HG03571 (cell line): ENCODE results near the gene METTL9.
"Not testable (repeated sequence)": the region's sequence is repeated elsewhere in the genome, so short reads cannot be mapped to it uniquely, and the experiment has no call there.

Source experiments
- ATAC-seq: cut with Tn5 transposase; IDR thresholded peaks from one replicate; pipeline ENCODE4 v1.9.1; 2021; ENCODE audit not compliant: unreplicated experiment

METTL9 gene

DNA sequence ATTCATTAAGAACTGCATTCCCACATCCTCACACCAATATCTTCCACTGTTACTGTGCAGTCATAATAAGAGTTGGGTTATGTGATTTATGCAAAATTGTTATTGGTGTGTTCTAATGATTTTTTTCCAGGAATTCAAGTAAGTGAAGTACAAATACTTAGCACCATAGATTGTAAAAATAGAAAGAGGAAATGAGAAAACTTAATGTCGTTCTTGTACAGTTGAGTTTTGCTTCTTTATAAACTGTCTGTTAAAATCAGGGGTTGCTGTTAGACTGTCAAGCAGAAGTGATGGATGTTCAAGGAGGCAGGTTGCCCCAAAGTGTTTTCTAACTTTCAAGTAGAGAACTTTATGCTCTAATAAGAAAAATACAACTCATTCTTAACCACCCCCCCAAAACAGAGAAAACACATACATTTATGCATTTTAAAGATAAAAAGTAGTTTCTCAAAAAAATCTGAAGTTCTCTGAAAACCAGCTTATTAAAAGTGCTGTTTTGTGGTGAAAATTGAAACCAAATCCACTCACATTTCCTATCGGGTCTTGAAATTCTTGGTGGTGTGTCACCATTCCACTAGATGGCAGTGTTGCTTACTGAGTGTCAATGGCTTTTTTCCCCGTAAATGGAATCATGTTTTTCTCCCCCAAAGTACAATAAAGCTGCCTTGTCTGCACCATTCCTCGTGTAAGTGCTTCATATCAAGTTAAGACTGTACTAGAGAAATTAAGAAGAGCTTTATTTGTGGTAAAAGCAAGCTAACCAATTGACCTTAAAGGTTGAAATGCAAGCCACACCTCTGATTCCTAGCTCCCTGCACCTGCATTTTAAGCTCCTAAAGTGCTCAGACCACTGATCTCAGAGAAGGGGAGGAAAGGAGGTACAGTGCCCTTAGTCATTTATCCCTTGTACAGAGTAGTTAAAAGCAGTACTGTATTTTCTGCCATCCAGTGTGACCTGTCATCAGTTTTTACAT, 57.7 kb downstream of the METTL9 start:
- ATAC-seq = no peak

GRCh38 chr16:21659124-21659523, 59.7 kb downstream of the METTL9 start:
- ATAC-seq = no peak

DNA sequence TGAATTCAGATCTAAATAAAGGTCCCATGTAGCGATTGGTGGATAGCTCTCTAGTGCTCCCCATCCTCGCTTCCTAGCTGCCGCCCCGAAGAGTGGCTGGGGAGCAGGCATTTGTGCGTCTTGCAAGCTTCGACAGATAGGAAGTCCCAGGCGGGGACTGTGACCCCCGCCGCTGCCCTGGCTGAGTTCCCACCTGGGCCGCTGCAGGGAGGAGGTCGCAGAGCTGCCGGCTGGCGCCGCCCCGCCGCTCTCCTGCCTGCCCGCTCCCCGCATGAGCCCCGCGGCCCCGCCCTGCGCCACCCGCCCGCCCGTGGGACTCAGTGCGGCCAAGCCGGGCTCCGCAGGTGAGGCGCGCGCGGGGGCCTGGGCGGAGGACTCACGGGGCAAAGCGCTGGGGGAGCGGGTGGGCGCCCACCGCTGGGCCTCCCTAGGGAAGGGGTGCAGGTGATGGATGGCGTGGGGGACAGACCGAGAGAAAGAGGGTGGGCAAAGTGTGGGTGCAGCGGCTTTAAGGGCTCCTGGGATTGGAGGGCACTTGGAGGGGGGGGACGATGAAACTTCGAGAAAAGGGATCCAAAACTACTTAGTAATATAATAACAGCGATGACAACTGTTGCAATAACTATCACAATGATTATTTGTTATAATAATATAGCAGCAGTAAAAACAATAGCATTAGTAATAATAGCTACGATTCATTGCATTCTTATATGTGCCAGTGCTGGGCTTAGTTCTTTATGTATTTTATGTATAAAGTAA, 64.7 kb downstream of the METTL9 start, which contains the start of gene OTOA:
OTOA (plus strand) TSS at position 80 of the 759 bp plus-strand sequence. CDS start 14,547 bp downstream, outside the sequence.
- no peak for ATAC-seq

GRCh38 chr16:21664801-21665492, 65.6 kb downstream of the METTL9 start:
- no peak for ATAC-seq

DNA sequence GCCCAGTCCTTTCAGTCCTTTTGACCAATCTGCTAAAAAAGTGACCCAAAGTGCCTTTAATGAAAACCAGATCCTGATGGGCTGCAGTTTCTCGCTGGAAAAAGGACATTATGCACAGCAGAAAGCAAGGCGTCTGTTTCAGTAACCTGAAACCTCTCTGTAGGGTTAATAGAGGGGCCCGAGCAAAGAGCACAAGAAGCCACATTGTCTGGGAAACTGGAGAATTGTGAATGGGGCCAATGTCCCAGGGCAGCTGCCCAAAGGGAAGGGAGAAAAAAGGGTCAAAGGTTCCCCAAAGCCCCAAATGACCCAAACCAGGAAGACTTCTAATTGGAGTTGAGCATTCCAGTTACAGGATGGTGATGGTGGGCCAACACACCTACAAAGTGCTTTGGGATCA, 67.4 kb downstream of the METTL9 start:
- no peak for ATAC-seq

- no peak for ATAC-seq
Measured at GRCh38 chr16:21667575-21667974, 68.2 kb downstream of the METTL9 start.

DNA sequence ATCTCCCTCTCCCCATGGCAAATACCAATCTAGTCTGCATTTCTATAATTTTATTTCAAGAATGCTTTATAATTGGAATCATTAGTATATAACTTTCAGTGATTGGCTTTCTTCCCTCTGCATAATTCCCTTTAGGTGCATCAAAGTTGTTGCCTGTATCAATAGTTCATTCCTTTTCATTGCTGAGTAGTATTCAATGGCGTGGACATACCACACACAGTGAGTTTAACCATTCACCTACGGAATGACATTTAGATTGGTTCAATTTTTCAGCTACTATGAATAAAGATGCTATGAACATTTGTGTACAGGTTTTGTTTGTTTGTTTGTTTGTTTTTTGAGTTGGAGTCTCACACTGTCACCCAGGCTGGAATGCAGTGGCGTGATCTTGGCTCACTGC, 74.1 kb downstream of the METTL9 start:
- ATAC-seq = no peak

DNA sequence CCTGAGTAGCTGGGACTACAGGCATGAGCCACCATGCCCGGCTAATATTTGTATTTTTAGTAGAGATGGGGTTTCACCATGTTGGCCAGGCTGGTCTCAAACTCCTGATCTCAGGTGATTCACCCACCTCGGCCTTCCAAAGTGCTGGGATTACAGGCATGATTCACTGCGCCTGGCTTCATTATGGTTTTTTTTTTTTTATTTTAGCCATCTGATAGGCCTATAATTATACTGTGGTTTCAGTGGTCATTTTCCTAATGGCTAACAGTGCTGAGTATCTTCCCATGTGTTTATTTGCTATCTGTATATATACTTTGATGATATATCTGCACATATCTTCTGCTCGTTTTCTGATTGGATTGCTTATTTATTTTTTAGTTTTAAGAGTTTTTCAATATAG, 75.1 kb downstream of the METTL9 start:
- not testable (repeated sequence) for ATAC-seq

DNA sequence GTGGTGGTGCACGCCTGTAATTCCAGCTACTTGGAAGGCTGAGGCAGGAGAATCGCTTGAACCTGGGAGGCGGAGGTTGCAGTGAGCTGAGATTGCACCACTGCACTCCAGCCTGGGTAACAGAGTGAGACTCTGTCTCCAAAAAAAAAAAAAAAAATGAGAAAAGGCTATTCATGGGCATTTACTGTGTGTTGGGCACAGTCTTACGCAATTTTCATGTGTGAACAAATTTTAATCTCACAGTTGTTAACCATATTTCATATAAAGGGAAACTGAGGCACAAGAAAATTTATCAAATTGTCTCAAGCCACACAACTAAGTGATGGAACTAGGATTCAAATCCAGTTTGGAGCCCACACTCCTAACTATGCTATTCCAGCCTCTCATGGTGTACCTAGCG, 81.3 kb downstream of the METTL9 start:
- not testable (repeated sequence) for ATAC-seq

GRCh38 chr16:21683184-21683583, 83.8 kb downstream of the METTL9 start:
- no peak for ATAC-seq

GRCh38 chr16:21684199-21684598, 84.8 kb downstream of the METTL9 start:
- ATAC-seq = no peak

DNA sequence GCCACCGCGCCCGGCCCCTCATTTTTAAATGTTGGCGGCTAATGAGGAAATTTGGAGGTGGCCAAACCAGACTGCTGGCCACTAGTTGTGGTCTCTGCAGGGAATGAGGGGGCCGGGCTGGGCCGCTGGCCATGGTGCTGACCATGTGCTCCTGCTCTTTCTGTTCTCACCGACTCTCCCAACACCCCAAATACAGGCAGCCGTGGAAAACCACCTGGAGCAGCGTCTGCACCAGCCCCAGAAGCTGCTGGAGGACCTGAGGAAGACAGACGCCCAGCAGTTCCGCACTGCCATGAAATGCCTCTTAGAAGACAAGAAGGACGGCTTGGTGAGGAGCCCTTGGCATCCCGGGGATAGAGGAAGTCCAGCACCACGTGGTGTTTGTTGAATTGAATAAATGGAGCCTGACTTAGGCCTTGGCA, 85.7 kb downstream of the METTL9 start:
- no peak for ATAC-seq

- ATAC-seq = no peak
Measured at GRCh38 chr16:21689107-21689506, 89.7 kb downstream of the METTL9 start.

GRCh38 chr16:21690967-21691366, 91.6 kb downstream of the METTL9 start:
- not testable (repeated sequence) for ATAC-seq

DNA sequence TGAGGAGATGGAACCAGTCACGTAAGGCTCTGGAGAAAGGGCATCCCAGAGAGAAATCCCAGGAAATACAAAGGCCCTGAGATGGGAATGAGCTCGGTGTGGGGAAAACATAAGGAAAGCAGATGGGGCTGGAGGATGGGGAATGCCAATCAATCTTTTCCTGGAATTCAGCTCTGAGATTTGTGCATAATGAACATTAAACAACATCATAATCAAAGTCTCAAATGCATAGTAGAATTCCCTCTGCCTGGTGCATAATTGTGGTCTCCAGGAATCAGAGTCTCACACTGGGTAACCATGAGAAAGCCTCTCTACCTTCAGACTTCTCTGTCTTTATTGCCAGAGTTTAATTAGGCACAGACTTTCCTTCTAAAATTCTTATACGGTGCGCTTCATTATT, 95.2 kb downstream of the METTL9 start:
- no peak for ATAC-seq

- no peak for ATAC-seq
Measured at GRCh38 chr16:21697032-21697431, 97.7 kb downstream of the METTL9 start.

DNA sequence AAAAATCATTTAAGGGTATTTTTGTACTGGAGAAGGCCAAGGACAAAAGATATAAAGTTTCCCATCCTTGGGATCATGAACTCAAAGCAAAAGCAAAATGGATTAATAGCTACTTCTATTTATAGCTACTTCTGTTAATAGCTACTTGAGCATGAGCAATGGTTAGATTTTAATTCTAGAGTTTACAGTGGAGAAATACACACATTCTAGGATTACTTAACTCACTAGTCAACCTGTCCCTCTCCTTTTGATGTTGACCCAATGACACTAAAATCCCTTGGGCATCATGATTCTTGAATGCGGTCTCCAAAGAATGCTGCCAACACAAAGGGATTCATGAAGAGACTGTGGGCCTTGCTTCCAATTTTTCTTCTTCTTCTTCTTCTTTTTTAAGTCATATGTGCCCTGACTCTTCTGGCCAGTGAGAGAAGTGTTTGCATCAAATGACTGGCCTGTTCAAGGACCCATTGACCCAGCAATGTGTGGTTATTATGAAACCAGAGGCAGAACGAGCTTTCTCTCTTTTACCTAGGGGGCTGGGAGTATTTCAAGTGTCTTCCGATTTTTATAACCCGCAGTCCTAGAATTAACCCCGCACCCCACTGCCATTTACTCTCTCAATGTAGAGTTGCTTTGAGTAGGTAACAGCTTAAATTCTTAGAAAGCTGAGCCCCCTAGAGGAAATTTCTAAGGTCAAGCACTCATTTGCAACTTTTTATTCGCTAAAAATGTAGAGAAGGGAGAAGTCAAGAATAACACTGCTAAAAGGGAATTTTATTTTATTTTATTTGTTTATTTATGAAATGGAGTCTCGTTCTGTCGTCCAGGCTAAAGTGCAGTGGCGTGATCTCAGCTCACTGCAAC, 99.0 kb downstream of the METTL9 start:
- ATAC-seq = no peak

GRCh38 chr16:21701271-21701670, 101.9 kb downstream of the METTL9 start:
- ATAC-seq = no peak

GRCh38 chr16:21702276-21702675, 102.9 kb downstream of the METTL9 start:
- no peak for ATAC-seq

DNA sequence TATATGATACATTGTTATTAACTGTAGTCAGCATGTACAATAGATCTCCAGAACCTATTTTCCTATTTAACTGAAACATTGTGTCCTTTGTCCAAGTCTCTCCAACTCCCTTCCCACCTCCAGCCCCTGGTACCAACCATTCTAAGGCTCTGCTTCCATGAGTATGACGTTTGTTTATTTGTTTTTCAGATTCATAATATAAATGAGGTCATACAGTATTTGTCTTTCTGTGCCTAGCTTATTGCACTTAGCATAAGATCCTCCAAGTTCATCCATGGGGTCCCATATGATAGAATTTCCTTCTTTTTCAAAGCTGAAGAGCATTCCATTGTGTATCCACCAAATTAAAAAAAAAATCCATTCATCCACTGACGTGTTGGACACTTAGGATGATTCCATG, 103.8 kb downstream of the METTL9 start:
- no peak for ATAC-seq
